Subcutaneous adipose tissue (tissue), 4 donors: ENCODE measurements around the gene TGFA. TPM values are rescaled to one million over a fixed set of nuclear protein-coding genes. Genes with fewer than 3 reads are reported as not detected.

ENCODE experiments used
- CTCF ChIP-seq: fragments of 450-650 bp; IDR thresholded peaks from one replicate; pipeline ENCODE4 v1.5.1; 2016; ENCODE audit warnings: low read depth, mild to moderate bottlenecking, control low read depth, antibody characterized with exemption, moderate library complexity
- total RNA-seq, 4 donors: library from RNA; depleted of rRNA; stranded (reverse); fragments of >200 nt; gene quantifications; one replicate each; pipeline ENCODE4 v1.1.0, GENCODE V29; 2016

TGFA gene
- total RNA-seq, 4 donors from 2014 or later: 1.1 to 3.6 (median 2.0) TPM

GRCh38 chr2:70516596-70516995 is 37.0 kb downstream of the TGFA start:
- TF ChIP-seq CTCF: no peak

DNA sequence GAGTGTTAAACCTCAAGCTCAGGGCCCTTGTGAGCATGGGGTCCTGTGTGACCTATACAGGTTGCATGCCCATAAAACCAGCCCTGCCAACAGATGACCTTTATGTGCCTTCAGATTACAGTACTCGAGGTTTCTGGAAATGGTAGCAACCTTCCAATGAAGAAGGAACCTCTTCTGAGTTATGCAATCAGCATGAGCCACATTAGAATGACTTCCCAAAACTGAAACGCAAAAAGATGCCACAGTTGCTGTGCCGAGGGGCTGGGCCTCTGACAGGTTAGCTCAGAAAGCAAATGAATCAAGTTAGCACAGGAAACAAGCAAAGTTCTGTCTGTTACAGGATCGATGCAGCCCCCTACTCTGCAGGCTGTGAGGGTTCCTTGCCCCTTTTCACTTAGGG is 37.7 kb downstream of the TGFA start:
- TF ChIP-seq CTCF: no peak

GRCh38 chr2:70514612-70515055 is 39.0 kb downstream of the TGFA start:
- no peak for TF ChIP-seq CTCF

DNA sequence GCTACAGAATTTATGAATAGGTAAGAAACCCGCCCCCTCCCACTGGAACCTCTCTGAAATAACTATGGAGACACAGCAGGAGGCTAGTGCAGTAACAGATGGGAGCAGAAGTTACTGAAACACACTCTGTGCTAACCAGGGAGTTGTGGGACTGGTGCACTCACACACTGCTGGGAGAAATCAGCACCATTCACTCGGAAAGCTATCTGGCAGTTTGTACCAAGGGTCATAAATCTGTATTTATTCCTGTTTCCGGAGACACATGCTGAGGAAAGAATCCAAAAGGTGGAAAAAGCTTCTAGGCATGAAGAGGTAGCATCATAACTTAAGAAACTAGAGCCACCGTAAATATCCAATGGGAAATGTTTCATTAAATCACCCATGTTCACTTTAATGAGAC is 39.9 kb downstream of the TGFA start:
- TF ChIP-seq CTCF: no peak

DNA sequence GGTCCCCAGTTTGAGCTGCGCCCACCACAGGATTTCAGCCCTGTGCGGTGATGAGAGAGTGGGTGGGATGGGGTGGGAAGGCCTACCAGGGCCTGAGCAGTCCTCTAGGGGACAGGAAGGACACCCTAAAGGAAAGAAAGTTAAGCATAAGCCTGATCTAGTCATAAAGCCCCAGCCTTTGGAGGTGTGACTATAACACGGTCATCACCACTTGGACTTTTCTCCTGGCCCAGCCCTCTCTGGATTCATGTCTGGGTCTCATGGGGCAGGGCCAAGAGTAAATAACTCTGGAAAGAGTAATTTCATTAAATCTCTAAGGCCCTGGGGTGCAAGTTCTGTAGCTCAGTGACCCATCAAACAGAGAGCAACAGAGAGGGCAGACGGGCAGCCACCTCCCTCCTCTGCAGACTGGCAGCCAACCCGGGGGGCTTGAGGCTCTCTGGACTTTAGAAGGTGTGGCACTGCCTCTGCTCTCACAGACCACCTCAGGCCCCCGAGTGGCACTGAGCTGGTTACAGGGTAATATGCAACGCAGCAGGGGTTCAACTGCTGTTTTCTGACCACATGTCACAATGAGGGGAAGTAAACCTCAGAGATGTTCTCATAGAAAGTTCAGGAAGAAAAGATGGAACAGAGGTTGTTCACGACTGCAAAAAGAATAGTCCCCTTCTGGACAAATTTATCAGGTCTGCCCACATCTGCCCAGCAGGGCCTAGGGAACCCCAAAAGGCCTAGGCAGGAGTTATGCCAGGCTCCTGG is 41.5 kb downstream of the TGFA start:
- TF ChIP-seq CTCF: no peak

- TF ChIP-seq CTCF: no peak
Measured at GRCh38 chr2:70510313-70510712, 43.3 kb downstream of the TGFA start.

DNA sequence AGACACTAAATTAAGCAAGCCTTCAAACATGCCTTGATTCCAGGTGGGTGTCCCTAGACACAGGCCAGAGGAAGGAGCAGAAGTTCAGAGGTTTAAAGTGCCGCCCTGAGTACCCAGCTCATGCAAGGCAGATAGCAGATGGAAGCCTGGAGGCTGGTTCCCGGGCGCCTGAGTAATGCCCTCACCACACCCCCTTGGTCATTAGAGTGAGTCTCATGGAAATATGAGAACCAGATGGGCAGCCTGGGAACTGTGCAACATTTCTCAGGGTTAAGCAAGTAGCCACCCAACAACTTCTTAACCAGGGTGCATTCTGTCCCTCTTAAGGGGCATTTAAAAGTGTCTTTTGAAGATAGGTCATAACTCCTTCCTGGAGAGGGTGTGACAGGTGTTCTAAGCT is 44.1 kb downstream of the TGFA start:
- no peak for TF ChIP-seq CTCF
